OCI-LY3 (cell line): ENCODE data around the gene DELE1.

ENCODE experiments used
- CTCF ChIP-seq: fragments of 200-600, 300-600 bp; sonication (generic); IDR thresholded peaks from 2 replicates; pipeline ENCODE4 v1.5.1; 2014; ENCODE audit warnings: antibody characterized with exemption, low read length, low read depth
- EZH2phosphoT487 ChIP-seq: fragments of 200-600 bp; shearing (Covaris generic); IDR thresholded peaks from 2 replicates; pipeline ENCODE4 v1.6.1; 2018; ENCODE audit warnings: antibody characterized with exemption, mixed run types, low read depth

DNA sequence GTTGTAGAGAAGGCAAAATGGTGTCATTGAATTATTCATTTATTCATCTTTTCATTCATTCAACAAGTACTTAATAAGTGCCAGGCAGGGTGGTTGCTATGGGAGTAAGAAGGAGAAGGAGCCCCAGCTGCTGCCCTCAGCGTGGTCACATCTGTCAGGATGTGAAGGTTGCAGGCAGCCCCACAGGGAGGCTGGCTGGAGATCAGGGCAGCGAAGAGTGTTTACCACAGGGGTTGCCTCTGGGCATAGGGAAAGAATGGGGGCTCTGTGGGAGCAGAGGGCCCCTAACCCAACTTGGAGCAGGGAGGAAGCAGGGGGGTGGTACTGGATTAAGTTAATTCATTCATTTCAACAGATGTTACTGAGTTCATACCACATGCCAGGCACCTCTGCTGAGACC is 28.3 kb downstream of the DELE1 start:
- no peak for TF ChIP-seq CTCF
- TF ChIP-seq EZH2phosphoT487: no peak
